ENCODE results near the gene ARHGEF28.

The ARHGEF28 gene

GRCh38 chr5:73668017-73668416 is 42.0 kb downstream of the ARHGEF28 start:
- Histone ChIP-seq H3K27me3 (ENCODE audit: control insufficient read depth, insufficient read depth, low read length) (no peaks in the 10 kb centered on the region), H3K4me3 (ENCODE audit: low read length) (no peak overlapping the region), H3K9ac (ENCODE audit: low read length) (no peak overlapping the region), H3K36me3 (ENCODE audit: control insufficient read depth, insufficient read depth, low read length) (no peaks in the 10 kb centered on the region), H3K4me1 (ENCODE audit: control insufficient read depth, insufficient read depth, low read length) (peaks cover 39% of the 10 kb centered on the region), H3K9me3 (ENCODE audit: control insufficient read depth, low read length) (no peaks in the 10 kb centered on the region)

GRCh38 chr5:73668486-73669111 is 42.6 kb downstream of the ARHGEF28 start:
- Histone ChIP-seq H3K9me3 (ENCODE audit: control insufficient read depth, low read length) (no peaks in the 10 kb centered on the region), H3K27me3 (ENCODE audit: control insufficient read depth, insufficient read depth, low read length) (no peaks in the 10 kb centered on the region), H3K4me1 (ENCODE audit: control insufficient read depth, insufficient read depth, low read length) (peaks cover 39% of the 10 kb centered on the region), H3K36me3 (ENCODE audit: control insufficient read depth, insufficient read depth, low read length) (no peaks in the 10 kb centered on the region), H3K9ac (ENCODE audit: low read length) (no peak overlapping the region), H3K4me3 (ENCODE audit: low read length) (no peak overlapping the region)

GRCh38 chr5:73670731-73671130 is 44.7 kb downstream of the ARHGEF28 start:
- peaks cover 45% of the 10 kb centered on the region for H3K4me1 ChIP-seq (ENCODE audit: control insufficient read depth, insufficient read depth, low read length)
- H3K9ac ChIP-seq (ENCODE audit: low read length), result no peak overlapping the region
- no peak overlapping the region for H3K4me3 ChIP-seq (ENCODE audit: low read length)
- H3K36me3 ChIP-seq (ENCODE audit: control insufficient read depth, insufficient read depth, low read length), result no peaks in the 10 kb centered on the region
- H3K27me3 ChIP-seq (ENCODE audit: control insufficient read depth, insufficient read depth, low read length), result no peaks in the 10 kb centered on the region
- no peaks in the 10 kb centered on the region for H3K9me3 ChIP-seq (ENCODE audit: control insufficient read depth, low read length)

DNA sequence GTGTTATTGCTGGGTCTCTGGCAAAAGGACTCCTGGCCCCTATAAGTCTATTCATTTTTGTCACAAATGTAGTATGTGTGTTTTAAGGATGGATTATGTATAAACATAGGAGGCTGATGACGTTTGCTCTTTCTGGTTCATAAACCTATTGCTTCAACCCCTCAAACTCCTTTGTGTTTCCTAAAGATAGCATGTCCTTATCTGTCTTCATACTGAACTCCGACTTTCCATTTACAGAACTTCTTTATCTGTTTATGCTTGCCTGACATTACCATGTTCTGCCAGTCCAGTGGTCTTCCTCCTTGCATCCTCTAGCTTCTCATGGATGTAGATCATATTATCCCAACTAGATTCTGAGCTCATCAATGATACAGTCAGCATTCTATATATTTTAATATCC is 46.1 kb downstream of the ARHGEF28 start:
- Histone ChIP-seq H3K9ac (ENCODE audit: low read length) (no peak overlapping the region), H3K27me3 (ENCODE audit: control insufficient read depth, insufficient read depth, low read length) (no peaks in the 10 kb centered on the region), H3K9me3 (ENCODE audit: control insufficient read depth, low read length) (no peaks in the 10 kb centered on the region), H3K36me3 (ENCODE audit: control insufficient read depth, insufficient read depth, low read length) (no peaks in the 10 kb centered on the region), H3K4me3 (ENCODE audit: low read length) (no peak overlapping the region), H3K4me1 (ENCODE audit: control insufficient read depth, insufficient read depth, low read length) (peaks cover 37% of the 10 kb centered on the region)

- Histone ChIP-seq H3K4me3 (ENCODE audit: low read length) (no peak overlapping the region), H3K36me3 (ENCODE audit: control insufficient read depth, insufficient read depth, low read length) (no peaks in the 10 kb centered on the region), H3K27me3 (ENCODE audit: control insufficient read depth, insufficient read depth, low read length) (no peaks in the 10 kb centered on the region), H3K4me1 (ENCODE audit: control insufficient read depth, insufficient read depth, low read length) (peaks cover 42% of the 10 kb centered on the region), H3K9me3 (ENCODE audit: control insufficient read depth, low read length) (no peaks in the 10 kb centered on the region), H3K9ac (ENCODE audit: low read length) (no peak overlapping the region)
Observed at GRCh38 chr5:73673161-73673591, 47.2 kb downstream of the ARHGEF28 start.

DNA sequence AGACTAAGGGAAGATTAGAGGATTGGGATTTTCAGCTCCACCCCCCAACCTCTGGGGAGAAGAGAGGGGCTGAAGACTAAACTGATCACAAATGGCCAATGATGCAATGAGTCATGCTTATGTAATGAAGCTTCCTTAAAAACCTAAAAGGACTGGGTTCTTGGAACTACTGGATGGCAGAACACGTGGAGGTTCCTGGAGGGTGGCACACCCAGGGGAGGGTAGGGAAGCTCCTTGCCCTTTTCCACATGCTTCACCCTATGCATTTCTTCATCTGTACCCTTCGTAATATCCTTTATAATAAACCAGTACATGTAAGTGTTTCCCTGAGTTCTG is 48.6 kb downstream of the ARHGEF28 start:
- H3K27me3 ChIP-seq (ENCODE audit: control insufficient read depth, insufficient read depth, low read length), result no peaks in the 10 kb centered on the region
- H3K4me3 ChIP-seq (ENCODE audit: low read length), result no peak overlapping the region
- no peaks in the 10 kb centered on the region for H3K36me3 ChIP-seq (ENCODE audit: control insufficient read depth, insufficient read depth, low read length)
- no peaks in the 10 kb centered on the region for H3K9me3 ChIP-seq (ENCODE audit: control insufficient read depth, low read length)
- peaks cover 42% of the 10 kb centered on the region for H3K4me1 ChIP-seq (ENCODE audit: control insufficient read depth, insufficient read depth, low read length)
- no peak overlapping the region for H3K9ac ChIP-seq (ENCODE audit: low read length)

GRCh38 chr5:73678322-73678740 is 52.3 kb downstream of the ARHGEF28 start:
- Histone ChIP-seq H3K9ac (ENCODE audit: low read length) (no peak overlapping the region), H3K9me3 (ENCODE audit: control insufficient read depth, low read length) (no peaks in the 10 kb centered on the region), H3K4me3 (ENCODE audit: low read length) (no peak overlapping the region), H3K27me3 (ENCODE audit: control insufficient read depth, insufficient read depth, low read length) (no peaks in the 10 kb centered on the region), H3K36me3 (ENCODE audit: control insufficient read depth, insufficient read depth, low read length) (no peaks in the 10 kb centered on the region), H3K4me1 (ENCODE audit: control insufficient read depth, insufficient read depth, low read length) (peaks cover 33% of the 10 kb centered on the region)

GRCh38 chr5:73678807-73679206 is 52.8 kb downstream of the ARHGEF28 start:
- no peaks in the 10 kb centered on the region for H3K27me3 ChIP-seq (ENCODE audit: control insufficient read depth, insufficient read depth, low read length)
- no peaks in the 10 kb centered on the region for H3K36me3 ChIP-seq (ENCODE audit: control insufficient read depth, insufficient read depth, low read length)
- peaks cover 30% of the 10 kb centered on the region for H3K4me1 ChIP-seq (ENCODE audit: control insufficient read depth, insufficient read depth, low read length)
- H3K4me3 ChIP-seq (ENCODE audit: low read length), result no peak overlapping the region
- no peaks in the 10 kb centered on the region for H3K9me3 ChIP-seq (ENCODE audit: control insufficient read depth, low read length)
- no peak overlapping the region for H3K9ac ChIP-seq (ENCODE audit: low read length)

GRCh38 chr5:73682176-73682575 is 56.2 kb downstream of the ARHGEF28 start:
- Histone ChIP-seq H3K4me3 (ENCODE audit: low read length) (no peak overlapping the region), H3K27me3 (ENCODE audit: control insufficient read depth, insufficient read depth, low read length) (no peaks in the 10 kb centered on the region), H3K9ac (ENCODE audit: low read length) (no peak overlapping the region), H3K36me3 (ENCODE audit: control insufficient read depth, insufficient read depth, low read length) (no peaks in the 10 kb centered on the region), H3K9me3 (ENCODE audit: control insufficient read depth, low read length) (no peaks in the 10 kb centered on the region), H3K4me1 (ENCODE audit: control insufficient read depth, insufficient read depth, low read length) (peaks cover 8% of the 10 kb centered on the region)

DNA sequence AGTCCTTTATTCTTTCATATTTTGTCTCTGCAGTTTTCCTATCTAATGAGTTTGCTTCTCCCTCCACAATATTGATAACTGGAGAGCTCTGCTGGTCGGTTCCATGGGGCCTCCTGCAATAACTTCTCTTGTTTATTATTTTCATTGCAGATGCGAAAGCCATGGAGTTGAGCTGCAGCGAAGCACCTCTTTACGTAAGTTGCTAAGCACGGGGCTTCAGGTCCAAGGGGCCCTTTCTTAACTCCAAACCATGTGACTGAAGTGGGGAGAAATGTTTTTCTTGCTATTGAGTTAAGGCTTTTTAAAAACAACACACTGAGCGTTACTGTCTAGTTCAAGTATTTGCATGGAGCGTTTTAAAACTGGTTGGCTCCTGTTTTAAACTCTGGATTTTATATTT is 58.7 kb downstream of the ARHGEF28 start:
- Histone ChIP-seq H3K36me3 (ENCODE audit: control insufficient read depth, insufficient read depth, low read length) (no peaks in the 10 kb centered on the region), H3K4me1 (ENCODE audit: control insufficient read depth, insufficient read depth, low read length) (no peaks in the 10 kb centered on the region), H3K27me3 (ENCODE audit: control insufficient read depth, insufficient read depth, low read length) (no peaks in the 10 kb centered on the region), H3K9me3 (ENCODE audit: control insufficient read depth, low read length) (no peaks in the 10 kb centered on the region), H3K4me3 (ENCODE audit: low read length) (no peak overlapping the region), H3K9ac (ENCODE audit: low read length) (no peak overlapping the region)

GRCh38 chr5:73686912-73687311 is 60.9 kb downstream of the ARHGEF28 start:
- H3K9ac ChIP-seq (ENCODE audit: low read length), result no peak overlapping the region

GRCh38 chr5:73687357-73687756 is 61.4 kb downstream of the ARHGEF28 start:
- Histone ChIP-seq H3K9me3 (ENCODE audit: control insufficient read depth, low read length) (no peaks in the 10 kb centered on the region), H3K9ac (ENCODE audit: low read length) (no peak overlapping the region), H3K27me3 (ENCODE audit: control insufficient read depth, insufficient read depth, low read length) (no peaks in the 10 kb centered on the region), H3K36me3 (ENCODE audit: control insufficient read depth, insufficient read depth, low read length) (no peaks in the 10 kb centered on the region), H3K4me3 (ENCODE audit: low read length) (no peak overlapping the region), H3K4me1 (ENCODE audit: control insufficient read depth, insufficient read depth, low read length) (no peaks in the 10 kb centered on the region)

More at GRCh38 chr5:73686912-73687311, 60.9 kb downstream of the ARHGEF28 start:
- no peaks in the 10 kb centered on the region for H3K27me3 ChIP-seq (ENCODE audit: control insufficient read depth, insufficient read depth, low read length)
- H3K4me3 ChIP-seq (ENCODE audit: low read length), result no peak overlapping the region
- H3K36me3 ChIP-seq (ENCODE audit: control insufficient read depth, insufficient read depth, low read length), result no peaks in the 10 kb centered on the region
- H3K4me1 ChIP-seq (ENCODE audit: control insufficient read depth, insufficient read depth, low read length), result no peaks in the 10 kb centered on the region
- no peaks in the 10 kb centered on the region for H3K9me3 ChIP-seq (ENCODE audit: control insufficient read depth, low read length)

DNA sequence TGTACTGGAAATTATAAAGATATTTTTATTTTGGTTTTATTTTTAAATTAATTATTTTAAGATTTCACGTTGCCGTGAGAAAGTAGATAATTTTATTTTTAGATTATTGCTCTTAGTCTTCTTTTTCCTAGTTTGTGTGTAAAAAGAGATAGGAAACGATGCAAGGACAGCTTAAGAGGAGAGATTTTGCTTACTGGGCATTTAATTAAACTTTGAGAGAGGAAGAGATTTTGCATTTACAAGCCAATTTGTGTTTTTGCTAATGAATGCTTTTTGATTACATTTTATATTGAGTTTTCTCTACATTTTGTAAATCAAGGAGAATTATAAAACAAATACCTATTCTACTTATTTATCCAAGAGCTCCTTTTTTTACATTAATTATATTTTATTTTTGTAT is 64.0 kb downstream of the ARHGEF28 start:
- Histone ChIP-seq H3K4me1 (ENCODE audit: control insufficient read depth, insufficient read depth, low read length) (peaks cover 13% of the 10 kb centered on the region), H3K27me3 (ENCODE audit: control insufficient read depth, insufficient read depth, low read length) (no peaks in the 10 kb centered on the region), H3K9ac (ENCODE audit: low read length) (no peak overlapping the region), H3K9me3 (ENCODE audit: control insufficient read depth, low read length) (no peaks in the 10 kb centered on the region), H3K4me3 (ENCODE audit: low read length) (no peak overlapping the region), H3K36me3 (ENCODE audit: control insufficient read depth, insufficient read depth, low read length) (no peaks in the 10 kb centered on the region)
